Neural cell (in vitro differentiated cells): ENCODE results near the gene FBXO11. TPM values are rescaled to one million over a fixed set of nuclear protein-coding genes. Genes with fewer than 3 reads are reported as not detected.

Experiments
- H2AFZ ChIP-seq: fragments of 200-600, 300-800 bp; sonication (generic), shearing (Covaris generic); 2 replicates; pipeline ENCODE4 v1.6.0; 2014; ENCODE audit warnings: low read depth, mild to moderate bottlenecking, antibody characterized with exemption, low read length, moderate library complexity
- H3F3A ChIP-seq: fragments of 200-600 bp; shearing (Covaris generic); 2 replicates; pipeline ENCODE4 v1.6.1; 2016; ENCODE audit warnings: mild to moderate bottlenecking, moderate library complexity, mixed read lengths, antibody characterized with exemption, low read length; ENCODE audit not compliant: insufficient read depth, poor library complexity, severe bottlenecking
- H3K27ac ChIP-seq: fragments of 200-600, 300-800 bp; sonication (generic), shearing (Covaris generic); 2 replicates; pipeline ENCODE4 v1.5.1; 2014; ENCODE audit warnings: mild to moderate bottlenecking, low read length, moderate library complexity
- H3K27me3 ChIP-seq: fragments of 300-800, 200-600 bp; sonication (generic), shearing (Covaris generic); 2 replicates; pipeline ENCODE4 v1.6.0; 2014; ENCODE audit warnings: mild to moderate bottlenecking, low read depth, low read length, moderate library complexity; ENCODE audit not compliant: insufficient read depth
- H3K36me3 ChIP-seq: fragments of 300-800, 200-600 bp; sonication (generic), shearing (Covaris generic); 2 replicates; pipeline ENCODE4 v1.5.1; 2014; ENCODE audit warnings: mild to moderate bottlenecking, antibody characterized with exemption, low read length, moderate library complexity; ENCODE audit not compliant: insufficient read depth
- H3K4me2 ChIP-seq: fragments of 300-800, 200-600 bp; sonication (generic), shearing (Covaris generic); 2 replicates; pipeline ENCODE4 v1.6.0; 2014; ENCODE audit warnings: mild to moderate bottlenecking, low read length
- H3K4me3 ChIP-seq: fragments of 300-800, 200-600 bp; sonication (generic), shearing (Covaris generic); 2 replicates; pipeline ENCODE4 v1.5.1; 2014; ENCODE audit warnings: mild to moderate bottlenecking, low read length, moderate library complexity
- H3K79me2 ChIP-seq: fragments of 200-600 bp; shearing (Covaris generic); replicated peaks from 2 replicates; pipeline ENCODE4 v1.6.0; 2014; ENCODE audit warnings: mild to moderate bottlenecking, low read length, moderate library complexity; ENCODE audit not compliant: insufficient read depth
- H3K9ac ChIP-seq: fragments of 300-800, 200-600 bp; sonication (generic), shearing (Covaris generic); 2 replicates; pipeline ENCODE4 v1.6.1; 2016; ENCODE audit warnings: mild to moderate bottlenecking, low read length, mixed read lengths
- H3K9me2 ChIP-seq: fragments of 200-600 bp; shearing (Covaris generic); 2 replicates; pipeline ENCODE4 v1.6.1; 2016; ENCODE audit warnings: mild to moderate bottlenecking, low read length, mixed read lengths; ENCODE audit not compliant: insufficient read depth
- H3K9me3 ChIP-seq: fragments of 200-600, 300-800 bp; sonication (generic), shearing (Covaris generic); 2 replicates; pipeline ENCODE4 v1.6.1; 2016; ENCODE audit warnings: mild to moderate bottlenecking, mixed run types, low read length, moderate library complexity, mixed read lengths
- H4K20me1 ChIP-seq: fragments of 200-600 bp; shearing (Covaris generic); 2 replicates; pipeline ENCODE4 v1.6.1; 2016; ENCODE audit warnings: mild to moderate bottlenecking, mixed run types; ENCODE audit not compliant: insufficient read depth
- CTCF ChIP-seq: fragments of 450-650 bp; IDR thresholded peaks from 2 replicates; pipeline ENCODE4 v1.5.1; 2014; ENCODE audit warnings: antibody characterized with exemption, mild to moderate bottlenecking, moderate library complexity; ENCODE audit not compliant: poor library complexity, severe bottlenecking
- EP300 ChIP-seq: fragments of 450-650 bp; conservative IDR thresholded peaks from 2 replicates; pipeline ENCODE4 v1.6.1; 2014; ENCODE audit warnings: antibody characterized with exemption, mild to moderate bottlenecking, moderate library complexity; ENCODE audit not compliant: poor library complexity, severe bottlenecking
- EZH2 ChIP-seq: fragments of 200-600, 300-800 bp; shearing (Covaris generic), sonication (generic); IDR thresholded peaks from 2 replicates; pipeline ENCODE4 v1.6.1; 2014; ENCODE audit warnings: antibody characterized with exemption, low read length, borderline replicate concordance, mild to moderate bottlenecking; ENCODE audit not compliant: insufficient read depth, poor library complexity, severe bottlenecking
- MXI1 ChIP-seq: fragments of 450-650 bp; conservative IDR thresholded peaks from 2 replicates; pipeline ENCODE4 v1.6.1; 2014; ENCODE audit warnings: antibody characterized with exemption, mild to moderate bottlenecking; ENCODE audit not compliant: poor library complexity, severe bottlenecking
- POLR2AphosphoS5 ChIP-seq: IDR thresholded peaks from 2 replicates; pipeline ENCODE4 v1.6.1; 2012
- RAD21 ChIP-seq: fragments of 450-650 bp; conservative IDR thresholded peaks from 2 replicates; pipeline ENCODE4 v1.6.1; 2014; ENCODE audit warnings: antibody characterized with exemption, mild to moderate bottlenecking, moderate library complexity
- SMC3 ChIP-seq: fragments of 450-650 bp; conservative IDR thresholded peaks from 2 replicates; pipeline ENCODE4 v1.6.1; 2014; ENCODE audit warnings: antibody characterized with exemption, mild to moderate bottlenecking, moderate library complexity; ENCODE audit not compliant: poor library complexity
- TAF1 ChIP-seq: IDR thresholded peaks from 2 replicates; pipeline ENCODE4 v1.6.1; 2012; ENCODE audit warnings: low read depth
- polyA plus RNA-seq: library from polyadenylated mRNA; depleted of rRNA; stranded (reverse); fragments of >200 nt; gene quantifications from 2 replicates; pipeline ENCODE4 v1.2.3, GENCODE V29; 2014
- TF ChIP-seq, protein P1 (sequence below): IDR thresholded peaks from 2 replicates; pipeline ENCODE4 v1.6.1; 2012; ENCODE audit warnings: borderline replicate concordance

Gene FBXO11
- polyA plus RNA-seq, 1 donor from 2014 or later = 132 TPM

- no peak overlapping the region for H3K9ac ChIP-seq
- H2AFZ ChIP-seq = no peak overlapping the region
- no peaks in the 10 kb centered on the region for H3F3A ChIP-seq
- no peaks in the 10 kb centered on the region for H3K27me3 ChIP-seq
- no peaks in the 10 kb centered on the region for H3K9me2 ChIP-seq
- H3K4me3 ChIP-seq = no peak overlapping the region
- no peaks in the 10 kb centered on the region for H4K20me1 ChIP-seq
- H3K4me2 ChIP-seq = no peak overlapping the region
- no peaks in the 10 kb centered on the region for H3K9me3 ChIP-seq
- H3K36me3 ChIP-seq = no peaks in the 10 kb centered on the region
- no peak overlapping the region for H3K27ac ChIP-seq
- H3K79me2 ChIP-seq = peaks cover 64% of the 10 kb centered on the region
- TF ChIP-seq EZH2 = no peak
- TF ChIP-seq SMC3 = no peak
Measured at GRCh38 chr2:47785986-47786385, 120.3 kb downstream of the FBXO11 start.

GRCh38 chr2:47784352-47784851 lies 121.9 kb downstream of the FBXO11 start:
- Histone ChIP-seq H3K9me3 (no peaks in the 10 kb centered on the region), H3K27ac (peak overlapping the region; percentile 49), H3K4me3 (peak overlapping the region; percentile 88), H3K36me3 (no peaks in the 10 kb centered on the region), H3F3A (no peaks in the 10 kb centered on the region), H3K9me2 (no peaks in the 10 kb centered on the region), H4K20me1 (no peaks in the 10 kb centered on the region), H3K9ac (peak overlapping the region; percentile 93), H3K4me2 (peak overlapping the region; percentile 80), H3K27me3 (no peaks in the 10 kb centered on the region), H2AFZ (peak overlapping the region; percentile 14), H3K79me2 (peaks cover 48% of the 10 kb centered on the region)
- TF ChIP-seq CTCF (no peak), SMC3 (no peak), RAD21 (no peak), POLR2AphosphoS5 (no peak), MXI1 (no peak), EZH2 (no peak), TAF1 (no peak), EP300 (no peak)
- TF ChIP-seq, protein P1, sequence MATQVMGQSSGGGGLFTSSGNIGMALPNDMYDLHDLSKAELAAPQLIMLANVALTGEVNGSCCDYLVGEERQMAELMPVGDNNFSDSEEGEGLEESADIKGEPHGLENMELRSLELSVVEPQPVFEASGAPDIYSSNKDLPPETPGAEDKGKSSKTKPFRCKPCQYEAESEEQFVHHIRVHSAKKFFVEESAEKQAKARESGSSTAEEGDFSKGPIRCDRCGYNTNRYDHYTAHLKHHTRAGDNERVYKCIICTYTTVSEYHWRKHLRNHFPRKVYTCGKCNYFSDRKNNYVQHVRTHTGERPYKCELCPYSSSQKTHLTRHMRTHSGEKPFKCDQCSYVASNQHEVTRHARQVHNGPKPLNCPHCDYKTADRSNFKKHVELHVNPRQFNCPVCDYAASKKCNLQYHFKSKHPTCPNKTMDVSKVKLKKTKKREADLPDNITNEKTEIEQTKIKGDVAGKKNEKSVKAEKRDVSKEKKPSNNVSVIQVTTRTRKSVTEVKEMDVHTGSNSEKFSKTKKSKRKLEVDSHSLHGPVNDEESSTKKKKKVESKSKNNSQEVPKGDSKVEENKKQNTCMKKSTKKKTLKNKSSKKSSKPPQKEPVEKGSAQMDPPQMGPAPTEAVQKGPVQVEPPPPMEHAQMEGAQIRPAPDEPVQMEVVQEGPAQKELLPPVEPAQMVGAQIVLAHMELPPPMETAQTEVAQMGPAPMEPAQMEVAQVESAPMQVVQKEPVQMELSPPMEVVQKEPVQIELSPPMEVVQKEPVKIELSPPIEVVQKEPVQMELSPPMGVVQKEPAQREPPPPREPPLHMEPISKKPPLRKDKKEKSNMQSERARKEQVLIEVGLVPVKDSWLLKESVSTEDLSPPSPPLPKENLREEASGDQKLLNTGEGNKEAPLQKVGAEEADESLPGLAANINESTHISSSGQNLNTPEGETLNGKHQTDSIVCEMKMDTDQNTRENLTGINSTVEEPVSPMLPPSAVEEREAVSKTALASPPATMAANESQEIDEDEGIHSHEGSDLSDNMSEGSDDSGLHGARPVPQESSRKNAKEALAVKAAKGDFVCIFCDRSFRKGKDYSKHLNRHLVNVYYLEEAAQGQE = no peak
